Gastrocnemius medialis (tissue), 4 donors: Measurements from ENCODE around the gene CACYBP.

Source experiments
- POLR2A ChIP-seq, 2 donors: fragments of 450-650 bp; IDR thresholded peaks; one replicate each; pipeline ENCODE4 v1.6.1; 2017; ENCODE audit warnings: antibody characterized with exemption in 2 of 2, mild to moderate bottlenecking in 2 of 2, moderate library complexity in 2 of 2
- TF ChIP-seq, protein P1 (sequence below), 5 experiments: fragments of 450-650 bp in 3 of 5; fragments of 200-600 bp in 2 of 5; sonication (generic) in 2 of 5; IDR thresholded peaks in 4 of 5; conservative IDR thresholded peaks in 1 of 5; 1 replicate in 4 of 5; 2 replicates in 1 of 5; pipeline ENCODE4 v1.5.1; 2016 to 2019; ENCODE audit warnings: antibody characterized with exemption in 5 of 5, mild to moderate bottlenecking in 3 of 5, moderate library complexity in 3 of 5

DNA sequence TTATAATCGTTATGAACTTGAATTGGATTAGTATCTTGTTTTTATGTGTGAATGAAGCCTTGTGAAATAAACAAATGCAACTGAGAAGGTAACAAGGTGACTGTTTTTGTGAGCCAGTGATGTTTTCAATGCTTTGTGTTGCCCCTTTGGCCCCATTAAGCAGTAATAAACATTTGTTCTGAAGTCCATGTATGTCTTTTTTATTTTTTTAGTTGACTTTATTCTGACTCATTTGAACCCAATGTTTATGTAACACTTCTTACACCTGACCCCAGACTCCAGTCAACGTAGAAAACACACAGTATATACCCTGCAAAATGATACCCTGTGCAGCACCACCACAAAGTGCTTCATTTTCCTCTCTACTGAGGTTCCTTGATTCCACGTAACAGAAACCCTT, 4.6 kb upstream of the CACYBP start:
- no peak for TF ChIP-seq POLR2A (IDR thresholded peaks at IDR 0.05)
- TF ChIP-seq, protein P1, sequence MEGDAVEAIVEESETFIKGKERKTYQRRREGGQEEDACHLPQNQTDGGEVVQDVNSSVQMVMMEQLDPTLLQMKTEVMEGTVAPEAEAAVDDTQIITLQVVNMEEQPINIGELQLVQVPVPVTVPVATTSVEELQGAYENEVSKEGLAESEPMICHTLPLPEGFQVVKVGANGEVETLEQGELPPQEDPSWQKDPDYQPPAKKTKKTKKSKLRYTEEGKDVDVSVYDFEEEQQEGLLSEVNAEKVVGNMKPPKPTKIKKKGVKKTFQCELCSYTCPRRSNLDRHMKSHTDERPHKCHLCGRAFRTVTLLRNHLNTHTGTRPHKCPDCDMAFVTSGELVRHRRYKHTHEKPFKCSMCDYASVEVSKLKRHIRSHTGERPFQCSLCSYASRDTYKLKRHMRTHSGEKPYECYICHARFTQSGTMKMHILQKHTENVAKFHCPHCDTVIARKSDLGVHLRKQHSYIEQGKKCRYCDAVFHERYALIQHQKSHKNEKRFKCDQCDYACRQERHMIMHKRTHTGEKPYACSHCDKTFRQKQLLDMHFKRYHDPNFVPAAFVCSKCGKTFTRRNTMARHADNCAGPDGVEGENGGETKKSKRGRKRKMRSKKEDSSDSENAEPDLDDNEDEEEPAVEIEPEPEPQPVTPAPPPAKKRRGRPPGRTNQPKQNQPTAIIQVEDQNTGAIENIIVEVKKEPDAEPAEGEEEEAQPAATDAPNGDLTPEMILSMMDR (IDR thresholded peaks at IDR 0.05 in 4 of 5, conservative IDR thresholded peaks at IDR 0.05 in 1 of 5): no peak
